HG03469 (cell line): ENCODE data around the gene ZNHIT2.
A peak's percentile ranks its signal among the peaks of the same experiment; 100 is the strongest.
"Not testable (repeated sequence)": the region's sequence is repeated elsewhere in the genome, so short reads cannot be mapped to it uniquely, and the experiment has no call there.

Experiments
- ATAC-seq: cut with Tn5 transposase; IDR thresholded peaks from one replicate; pipeline ENCODE4 v1.9.1; 2021; ENCODE audit warnings: mild to moderate bottlenecking, moderate library complexity, moderate number of reproducible peaks; ENCODE audit not compliant: unreplicated experiment

ZNHIT2 gene

GRCh38 chr11:65121447-65121864 lies 4.0 kb upstream of the ZNHIT2 start:
- no peak for ATAC-seq

- ATAC-seq = no peak
Measured at GRCh38 chr11:65120831-65121230, 3.3 kb upstream of the ZNHIT2 start.

- no peak for ATAC-seq
Measured at GRCh38 chr11:65119670-65119995, 2.1 kb upstream of the ZNHIT2 start.

GRCh38 chr11:65118891-65119669 lies 1.6 kb upstream of the ZNHIT2 start:
- not testable (repeated sequence) for ATAC-seq

GRCh38 chr11:65118097-65118837 lies 766 bp upstream of the ZNHIT2 start:
- no peak for ATAC-seq

- no peak for ATAC-seq
Measured at GRCh38 chr11:65116370-65117205, 913 bp downstream of the ZNHIT2 start.

GRCh38 chr11:65115361-65116082 lies 2.0 kb downstream of the ZNHIT2 start:
- ATAC-seq = no peak

GRCh38 chr11:65114538-65115171 lies 2.8 kb downstream of the ZNHIT2 start:
- no peak for ATAC-seq

- no peak for ATAC-seq
Measured at GRCh38 chr11:65113839-65114238, 3.7 kb downstream of the ZNHIT2 start.

GRCh38 chr11:65113361-65113756 lies 4.1 kb downstream of the ZNHIT2 start:
- no peak for ATAC-seq

- no peak for ATAC-seq
Measured at GRCh38 chr11:65112546-65113360, 4.7 kb downstream of the ZNHIT2 start.

GRCh38 chr11:65111744-65112545 lies 5.6 kb downstream of the ZNHIT2 start, which contains the start of gene TM7SF2:
Gene TM7SF2 (plus strand): TSS chr11:65111872. CDS start chr11:65112016, 144 bp downstream.
- peak; percentile 30 for ATAC-seq

GRCh38 chr11:65111159-65111743 lies 6.2 kb downstream of the ZNHIT2 start:
- ATAC-seq = no peak

- ATAC-seq = no peak
Measured at GRCh38 chr11:65110354-65110861, 7.1 kb downstream of the ZNHIT2 start.

- ATAC-seq = no peak
Measured at GRCh38 chr11:65109231-65110198, 8.0 kb downstream of the ZNHIT2 start.

GRCh38 chr11:65108469-65109123 lies 8.9 kb downstream of the ZNHIT2 start:
- ATAC-seq = no peak
